MG63 (cell line): ENCODE results near the gene ZSCAN9. TPM values are rescaled to one million over a fixed set of nuclear protein-coding genes. Genes with fewer than 3 reads are reported as not detected.

Source experiments
- DNase-seq: peaks from one replicate; pipeline ENCODE4 v3.0.0-alpha.2; 2020
- H3K27me3 ChIP-seq: fragments of 250-450 bp; sonication (Bioruptor Pico); 2 replicates; pipeline ENCODE4 v1.5.1; 2020; ENCODE audit warnings: mild to moderate bottlenecking, moderate library complexity
- H3K36me3 ChIP-seq: fragments of 250-450 bp; sonication (Bioruptor Pico); 2 replicates; pipeline ENCODE4 v1.5.1; 2020; ENCODE audit warnings: mild to moderate bottlenecking, moderate library complexity
- H3K4me3 ChIP-seq: fragments of 250-450 bp; sonication (Bioruptor Pico); 2 replicates; pipeline ENCODE4 v1.5.1; 2020; ENCODE audit warnings: mild to moderate bottlenecking, moderate library complexity
- H3K9me3 ChIP-seq: fragments of 250-450 bp; sonication (Bioruptor Pico); 2 replicates; pipeline ENCODE4 v1.5.1; 2020; ENCODE audit warnings: mild to moderate bottlenecking, moderate library complexity
- total RNA-seq: library from RNA; depleted of rRNA; stranded (reverse); fragments of >200 nt; shearing (Covaris generic); gene quantifications from 2 replicates; pipeline ENCODE4 v1.2.3, GENCODE V29; 2014; ENCODE audit warnings: low replicate concordance; rRNA removed

Gene ZSCAN9
- total RNA-seq: 3.1 and 6.8 TPM in 2 replicates

- H3K27me3 ChIP-seq: no peaks in the 10 kb centered on the region
- peak; percentile 86 for DNase-seq
- H3K36me3 ChIP-seq: peaks cover 18% of the 10 kb centered on the region
- no peaks in the 10 kb centered on the region for H3K9me3 ChIP-seq
- peak within 1 kb of the TSS; percentile 71 for H3K4me3 ChIP-seq
These were observed at the start of gene ZSCAN9 for GRCh38 chr6:28225056-28225834. TSS of gene ZSCAN9 (plus strand) at chr6:28225275. CDS start at chr6:28227085, 1,810 bp downstream.

GRCh38 chr6:28176373-28176772 is 48.7 kb upstream of the ZSCAN9 start:
- Histone ChIP-seq H3K9me3 (no peaks in the 10 kb centered on the region), H3K27me3 (no peaks in the 10 kb centered on the region), H3K36me3 (no peaks in the 10 kb centered on the region), H3K4me3 (no peak overlapping the region)
- no peak for DNase-seq

GRCh38 chr6:28182255-28182654 is 42.8 kb upstream of the ZSCAN9 start:
- Histone ChIP-seq H3K36me3 (no peaks in the 10 kb centered on the region), H3K9me3 (no peaks in the 10 kb centered on the region; the same call in 1 of the 2 replicates), H3K4me3 (no peak overlapping the region), H3K27me3 (no peaks in the 10 kb centered on the region)
- no peak for DNase-seq

GRCh38 chr6:28188111-28188979 is 36.7 kb upstream of the ZSCAN9 start:
- Histone ChIP-seq H3K27me3 (no peaks in the 10 kb centered on the region), H3K36me3 (no peaks in the 10 kb centered on the region), H3K9me3 (peaks cover 4% of the 10 kb centered on the region), H3K4me3 (no peak overlapping the region)
- DNase-seq: no peak

- no peak overlapping the region for H3K4me3 ChIP-seq
- H3K27me3 ChIP-seq: no peaks in the 10 kb centered on the region
- DNase-seq: no peak
- H3K9me3 ChIP-seq: no peaks in the 10 kb centered on the region
- H3K36me3 ChIP-seq: no peaks in the 10 kb centered on the region
These were observed 25.1 kb upstream of the ZSCAN9 start for GRCh38 chr6:28200020-28200419.

- DNase-seq: no peak
- H3K36me3 ChIP-seq: no peaks in the 10 kb centered on the region
- H3K27me3 ChIP-seq: no peaks in the 10 kb centered on the region
- no peak overlapping the region for H3K4me3 ChIP-seq
- no peaks in the 10 kb centered on the region for H3K9me3 ChIP-seq
These were observed 21.9 kb upstream of the ZSCAN9 start for GRCh38 chr6:28203201-28203600.

- Histone ChIP-seq H3K9me3 (no peaks in the 10 kb centered on the region), H3K4me3 (no peak overlapping the region), H3K27me3 (no peaks in the 10 kb centered on the region), H3K36me3 (no peaks in the 10 kb centered on the region)
- DNase-seq: no peak
These were observed 19.2 kb upstream of the ZSCAN9 start for GRCh38 chr6:28205879-28206278.

GRCh38 chr6:28206527-28206926 is 18.5 kb upstream of the ZSCAN9 start:
- no peaks in the 10 kb centered on the region for H3K36me3 ChIP-seq

GRCh38 chr6:28206928-28207509 is 18.1 kb upstream of the ZSCAN9 start:
- Histone ChIP-seq H3K27me3 (no peaks in the 10 kb centered on the region), H3K9me3 (no peaks in the 10 kb centered on the region), H3K36me3 (no peaks in the 10 kb centered on the region), H3K4me3 (peak overlapping the region; percentile 50)
- peak; percentile 26 for DNase-seq

More at GRCh38 chr6:28206527-28206926, 18.5 kb upstream of the ZSCAN9 start:
- Histone ChIP-seq H3K4me3 (no peak overlapping the region; the same call in 1 of the 2 replicates), H3K9me3 (no peaks in the 10 kb centered on the region), H3K27me3 (no peaks in the 10 kb centered on the region)
- DNase-seq: no peak

- peak; percentile 37 for DNase-seq
- no peaks in the 10 kb centered on the region for H3K27me3 ChIP-seq
- no peaks in the 10 kb centered on the region for H3K36me3 ChIP-seq
- peak overlapping the region; percentile 50 for H3K4me3 ChIP-seq
- H3K9me3 ChIP-seq: no peaks in the 10 kb centered on the region
These were observed 17.5 kb upstream of the ZSCAN9 start for GRCh38 chr6:28207510-28208110.

- H3K9me3 ChIP-seq: no peaks in the 10 kb centered on the region
- no peaks in the 10 kb centered on the region for H3K27me3 ChIP-seq
- no peaks in the 10 kb centered on the region for H3K36me3 ChIP-seq
- DNase-seq: no peak
- H3K4me3 ChIP-seq: peak overlapping the region; percentile 50
These were observed 16.9 kb upstream of the ZSCAN9 start for GRCh38 chr6:28208111-28208659.

- H3K27me3 ChIP-seq: no peaks in the 10 kb centered on the region
- no peaks in the 10 kb centered on the region for H3K9me3 ChIP-seq
- H3K4me3 ChIP-seq: no peak overlapping the region
- DNase-seq: no peak
- H3K36me3 ChIP-seq: no peaks in the 10 kb centered on the region
These were observed 15.1 kb upstream of the ZSCAN9 start for GRCh38 chr6:28209753-28210535.

GRCh38 chr6:28211840-28212509 is 13.1 kb upstream of the ZSCAN9 start:
- H3K27me3 ChIP-seq: no peaks in the 10 kb centered on the region
- DNase-seq: no peak
- no peaks in the 10 kb centered on the region for H3K9me3 ChIP-seq
- H3K4me3 ChIP-seq: peak overlapping the region; percentile 58
- H3K36me3 ChIP-seq: no peaks in the 10 kb centered on the region

- DNase-seq: peak; percentile 64
- H3K27me3 ChIP-seq: no peaks in the 10 kb centered on the region
- H3K9me3 ChIP-seq: no peaks in the 10 kb centered on the region
- peak overlapping the region; percentile 58 for H3K4me3 ChIP-seq
- H3K36me3 ChIP-seq: no peaks in the 10 kb centered on the region
These were observed 12.4 kb upstream of the ZSCAN9 start for GRCh38 chr6:28212510-28213212.

GRCh38 chr6:28213213-28213523 is 11.9 kb upstream of the ZSCAN9 start:
- DNase-seq: no peak
- no peaks in the 10 kb centered on the region for H3K9me3 ChIP-seq
- H3K27me3 ChIP-seq: no peaks in the 10 kb centered on the region
- H3K36me3 ChIP-seq: no peaks in the 10 kb centered on the region
- H3K4me3 ChIP-seq: peak overlapping the region; percentile 58
